GM12864 (cell line): ENCODE measurements around the gene CDK5RAP2.

Source experiments
- DNase-seq: peaks from one replicate; pipeline ENCODE4 v3.0.0-alpha.2; 2011; ENCODE audit warnings: low read depth
- H3K4me3 ChIP-seq: 2 replicates; pipeline ENCODE4 v1.5.1; 2011; ENCODE audit warnings: mild to moderate bottlenecking, low read depth, low read length, control low read depth
- TF ChIP-seq, protein P1 (sequence below): IDR thresholded peaks from 2 replicates; pipeline ENCODE4 v1.5.1; 2011; ENCODE audit warnings: low read depth, mild to moderate bottlenecking, moderate library complexity, low read length, control low read depth, inconsistent platforms; ENCODE audit errors: missing control alignments

The CDK5RAP2 gene

DNA sequence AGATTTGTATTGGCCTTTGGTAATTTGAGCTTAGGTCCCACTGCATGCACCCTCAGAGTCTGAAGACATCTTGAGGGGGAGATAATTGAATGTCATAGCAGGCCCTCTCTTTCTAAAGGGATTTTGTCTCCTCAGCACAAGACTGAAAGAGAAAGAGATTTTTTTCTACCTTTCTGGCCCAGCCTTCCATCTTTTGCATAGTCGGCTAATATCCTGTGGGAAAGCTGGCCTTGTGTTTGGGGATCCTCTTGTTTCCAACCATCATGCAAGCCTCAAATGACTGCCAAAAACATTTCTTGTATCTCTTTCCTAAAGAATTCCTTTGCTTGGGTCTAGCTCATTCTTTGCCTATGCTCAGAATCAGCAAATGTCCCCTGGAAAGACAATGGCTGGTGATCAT lies 42.0 kb upstream of the CDK5RAP2 start:
- no peak for DNase-seq
- TF ChIP-seq, protein P1, sequence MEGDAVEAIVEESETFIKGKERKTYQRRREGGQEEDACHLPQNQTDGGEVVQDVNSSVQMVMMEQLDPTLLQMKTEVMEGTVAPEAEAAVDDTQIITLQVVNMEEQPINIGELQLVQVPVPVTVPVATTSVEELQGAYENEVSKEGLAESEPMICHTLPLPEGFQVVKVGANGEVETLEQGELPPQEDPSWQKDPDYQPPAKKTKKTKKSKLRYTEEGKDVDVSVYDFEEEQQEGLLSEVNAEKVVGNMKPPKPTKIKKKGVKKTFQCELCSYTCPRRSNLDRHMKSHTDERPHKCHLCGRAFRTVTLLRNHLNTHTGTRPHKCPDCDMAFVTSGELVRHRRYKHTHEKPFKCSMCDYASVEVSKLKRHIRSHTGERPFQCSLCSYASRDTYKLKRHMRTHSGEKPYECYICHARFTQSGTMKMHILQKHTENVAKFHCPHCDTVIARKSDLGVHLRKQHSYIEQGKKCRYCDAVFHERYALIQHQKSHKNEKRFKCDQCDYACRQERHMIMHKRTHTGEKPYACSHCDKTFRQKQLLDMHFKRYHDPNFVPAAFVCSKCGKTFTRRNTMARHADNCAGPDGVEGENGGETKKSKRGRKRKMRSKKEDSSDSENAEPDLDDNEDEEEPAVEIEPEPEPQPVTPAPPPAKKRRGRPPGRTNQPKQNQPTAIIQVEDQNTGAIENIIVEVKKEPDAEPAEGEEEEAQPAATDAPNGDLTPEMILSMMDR: no peak
- no peak overlapping the region for H3K4me3 ChIP-seq

- DNase-seq: peak; percentile 27
- no peak overlapping the region for H3K4me3 ChIP-seq
- TF ChIP-seq, protein P1: peak; percentile 67
Observed at GRCh38 chr9:120619751-120620655, 40.0 kb upstream of the CDK5RAP2 start.

- DNase-seq: no peak
- no peak overlapping the region for H3K4me3 ChIP-seq
- TF ChIP-seq, protein P1: no peak
Observed at GRCh38 chr9:120616966-120617935, 37.3 kb upstream of the CDK5RAP2 start.

GRCh38 chr9:120612218-120612617 lies 32.3 kb upstream of the CDK5RAP2 start:
- no peak overlapping the region for H3K4me3 ChIP-seq
- DNase-seq: no peak
- TF ChIP-seq, protein P1: no peak

DNA sequence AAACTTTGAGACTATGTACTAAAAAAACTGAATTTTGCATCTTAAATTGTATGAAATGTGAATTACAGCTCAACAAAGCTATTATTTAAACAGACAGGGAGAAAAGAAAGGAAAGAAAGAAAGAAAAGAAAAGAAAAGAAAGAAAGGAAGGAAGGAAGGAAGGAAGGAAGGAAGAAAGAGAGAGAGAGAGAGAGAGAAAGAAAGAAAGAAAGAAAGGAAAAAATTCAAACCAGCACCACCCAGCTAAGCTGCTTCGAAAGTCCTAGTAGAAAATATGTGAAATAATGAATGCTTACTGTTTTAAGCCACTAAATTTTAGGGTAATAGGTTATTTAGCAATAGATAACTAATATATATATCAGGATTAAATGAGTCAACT lies 31.7 kb upstream of the CDK5RAP2 start:
- H3K4me3 ChIP-seq: no peak overlapping the region
- DNase-seq: no peak
- TF ChIP-seq, protein P1: no peak

DNA sequence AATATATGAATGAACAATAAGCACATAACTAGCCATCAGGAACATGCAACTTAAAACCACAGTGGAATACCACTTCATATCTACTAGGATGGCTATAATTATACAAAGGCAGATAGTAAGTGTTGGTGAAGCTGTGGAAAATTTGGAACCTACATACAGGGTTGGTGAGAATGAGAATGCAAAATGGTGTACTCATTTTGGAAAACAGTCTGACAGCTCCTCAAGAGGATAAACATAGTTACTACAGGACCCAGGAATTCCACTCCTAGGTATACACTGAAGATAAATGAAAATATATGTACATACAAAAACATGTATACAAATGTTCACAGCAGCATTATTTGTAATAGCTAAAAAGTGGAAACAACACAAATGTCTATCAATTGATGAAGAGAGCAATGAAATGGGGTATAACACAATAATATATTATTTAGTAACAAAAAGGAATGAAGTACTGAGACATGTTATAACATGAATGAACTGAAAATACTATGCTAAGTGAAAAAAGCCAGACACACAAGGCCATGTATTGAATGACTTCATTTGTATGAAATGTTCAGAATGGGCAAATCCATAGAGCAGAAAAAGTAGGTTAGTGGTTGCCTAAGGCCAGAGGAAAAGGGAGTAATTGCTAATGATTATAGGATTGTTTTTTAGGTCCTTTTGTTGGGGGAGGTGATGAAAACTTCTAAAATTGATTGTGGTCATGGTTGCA lies 31.2 kb upstream of the CDK5RAP2 start:
- H3K4me3 ChIP-seq: no peak overlapping the region
- TF ChIP-seq, protein P1: peak; percentile 19
- no peak for DNase-seq
